WTC11 (cell line): ENCODE results near the gene LIG1.
A peak's percentile ranks its signal among the peaks of the same experiment; 100 is the strongest.

ENCODE experiments used
- GTF2I ChIP-seq: fragments of 250-450 bp; sonication (Bioruptor Pico); conservative IDR thresholded peaks from 2 replicates; pipeline ENCODE4 v1.4.0; 2021; ENCODE audit warnings: mild to moderate bottlenecking
- MYBL2 ChIP-seq: sonication (generic); formaldehyde crosslinking; IDR thresholded peaks from 2 replicates; pipeline ENCODE4 v1.8.1; 2023; ENCODE audit warnings: mild to moderate bottlenecking, moderate library complexity, missing genetic modification reagents
- ZNF671 ChIP-seq: fragments of 250-450 bp; sonication (Bioruptor Pico); IDR thresholded peaks from 2 replicates; pipeline ENCODE4 v1.8.0; 2021; ENCODE audit warnings: mild to moderate bottlenecking
- TF ChIP-seq, protein P1 (sequence below): fragments of 200-600 bp; IDR thresholded peaks from 2 replicates; pipeline ENCODE4 v1.8.0; 2022; ENCODE audit warnings: antibody characterized with exemption
- TF ChIP-seq, protein P2 (sequence below): sonication (generic); formaldehyde crosslinking; conservative IDR thresholded peaks from 2 replicates; pipeline ENCODE4 v1.8.1; 2022; ENCODE audit warnings: mild to moderate bottlenecking, missing genetic modification reagents

DNA sequence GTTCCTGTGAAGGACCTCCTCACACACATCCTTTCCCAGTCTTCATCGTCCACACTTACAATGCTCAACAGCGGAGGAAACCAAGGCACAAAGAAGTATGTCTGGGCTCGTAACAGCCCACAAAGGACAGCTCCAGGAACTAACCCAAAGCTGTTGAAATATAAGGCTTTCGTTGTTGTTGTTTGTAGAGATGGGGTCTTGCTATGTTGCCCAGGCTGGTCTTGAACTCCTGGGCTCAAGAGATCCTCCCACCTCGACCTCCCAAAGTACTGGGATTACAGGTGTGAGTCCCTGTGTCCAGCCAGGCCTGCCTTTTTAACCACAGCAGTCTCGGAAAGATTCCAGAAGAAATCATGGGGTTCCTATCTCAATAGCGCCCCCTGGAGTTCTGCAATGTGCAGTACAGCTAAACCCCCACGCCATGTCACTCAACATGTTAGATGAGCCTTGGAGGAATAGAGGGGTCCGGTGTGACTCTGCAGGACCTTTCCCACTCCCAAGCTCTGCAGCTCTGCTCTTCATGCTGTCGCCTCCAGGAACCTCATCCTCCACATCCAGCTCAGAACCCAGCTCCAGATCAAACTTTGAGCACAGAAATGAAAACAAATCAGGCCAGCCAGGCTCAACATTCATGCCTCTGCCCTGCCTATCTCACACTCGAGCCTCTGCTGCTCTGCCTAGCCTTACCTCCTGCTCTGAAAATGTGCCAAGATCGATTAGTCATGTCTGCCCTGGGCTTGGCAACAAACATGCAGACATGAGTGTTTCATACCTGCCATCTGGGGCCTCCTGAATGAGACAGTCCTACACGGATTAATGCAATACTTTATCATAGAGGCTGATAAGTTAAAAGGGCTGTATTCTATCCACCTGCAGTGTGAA is 67.0 kb downstream of the LIG1 start:
- no peak for TF ChIP-seq ZNF671 (CRISPR knock-in tag)
- no peak for TF ChIP-seq GTF2I (CRISPR knock-in tag)
- TF ChIP-seq, protein P1, sequence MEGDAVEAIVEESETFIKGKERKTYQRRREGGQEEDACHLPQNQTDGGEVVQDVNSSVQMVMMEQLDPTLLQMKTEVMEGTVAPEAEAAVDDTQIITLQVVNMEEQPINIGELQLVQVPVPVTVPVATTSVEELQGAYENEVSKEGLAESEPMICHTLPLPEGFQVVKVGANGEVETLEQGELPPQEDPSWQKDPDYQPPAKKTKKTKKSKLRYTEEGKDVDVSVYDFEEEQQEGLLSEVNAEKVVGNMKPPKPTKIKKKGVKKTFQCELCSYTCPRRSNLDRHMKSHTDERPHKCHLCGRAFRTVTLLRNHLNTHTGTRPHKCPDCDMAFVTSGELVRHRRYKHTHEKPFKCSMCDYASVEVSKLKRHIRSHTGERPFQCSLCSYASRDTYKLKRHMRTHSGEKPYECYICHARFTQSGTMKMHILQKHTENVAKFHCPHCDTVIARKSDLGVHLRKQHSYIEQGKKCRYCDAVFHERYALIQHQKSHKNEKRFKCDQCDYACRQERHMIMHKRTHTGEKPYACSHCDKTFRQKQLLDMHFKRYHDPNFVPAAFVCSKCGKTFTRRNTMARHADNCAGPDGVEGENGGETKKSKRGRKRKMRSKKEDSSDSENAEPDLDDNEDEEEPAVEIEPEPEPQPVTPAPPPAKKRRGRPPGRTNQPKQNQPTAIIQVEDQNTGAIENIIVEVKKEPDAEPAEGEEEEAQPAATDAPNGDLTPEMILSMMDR: peak; percentile 91
- TF ChIP-seq, protein P2, sequence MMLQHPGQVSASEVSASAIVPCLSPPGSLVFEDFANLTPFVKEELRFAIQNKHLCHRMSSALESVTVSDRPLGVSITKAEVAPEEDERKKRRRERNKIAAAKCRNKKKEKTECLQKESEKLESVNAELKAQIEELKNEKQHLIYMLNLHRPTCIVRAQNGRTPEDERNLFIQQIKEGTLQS (CRISPR knock-in tag): no peak
- no peak for TF ChIP-seq MYBL2 (CRISPR knock-in tag)
